D721Med (cell line): Measurements from ENCODE around the gene PHACTR3.

ENCODE experiments used
- DNase-seq: peaks from one replicate; pipeline ENCODE4 v3.0.0; 2011; ENCODE audit warnings: low spot score; ENCODE audit not compliant: insufficient read length
- FAIRE-seq: peaks from 2 replicates; lab custom pipeline; 2011; peaks lifted over from hg19 to GRCh38; lab: Jason Lieb, UNC
- CTCF ChIP-seq: IDR thresholded peaks from 2 replicates; pipeline ENCODE4 v1.5.1; 2012; ENCODE audit warnings: mild to moderate bottlenecking, control low read depth; ENCODE audit not compliant: insufficient read depth; ENCODE audit errors: missing control alignments

Gene PHACTR3

GRCh38 chr20:59835448-59836395 is 231.4 kb downstream of the PHACTR3 start:
- DNase-seq (no peak), FAIRE-seq (no peak)
- no peak for TF ChIP-seq CTCF

GRCh38 chr20:59836767-59837166 is 232.4 kb downstream of the PHACTR3 start:
- FAIRE-seq (no peak), DNase-seq (no peak)
- TF ChIP-seq CTCF: no peak

GRCh38 chr20:59837623-59838394 is 233.5 kb downstream of the PHACTR3 start:
- no peak for FAIRE-seq
- no peak for TF ChIP-seq CTCF

GRCh38 chr20:59839400-59839799 is 235.1 kb downstream of the PHACTR3 start:
- FAIRE-seq (no peak), DNase-seq (no peak)
- no peak for TF ChIP-seq CTCF

More at GRCh38 chr20:59837623-59838394, 233.5 kb downstream of the PHACTR3 start:
- no peak for DNase-seq

GRCh38 chr20:59845472-59845871 is 241.1 kb downstream of the PHACTR3 start:
- FAIRE-seq: no peak
- no peak for DNase-seq
- TF ChIP-seq CTCF: no peak

- no peak for TF ChIP-seq CTCF
- no peak for DNase-seq
- FAIRE-seq: no peak
Measured at GRCh38 chr20:59848182-59848581, 243.8 kb downstream of the PHACTR3 start.
